Activated CD4-positive, alpha-beta memory T cell treated with anti-CD3 and anti-CD28 coated beads, Interleukin-2, amount 10 ng/mL, durations not matched to agents 7 days and 5 days (primary cell): ENCODE measurements around the gene ROCK2. TPM values are rescaled to one million over a fixed set of nuclear protein-coding genes. Genes with fewer than 3 reads are reported as not detected.

Source experiments
- CTCF ChIA-PET: fragments of 350-600 bp; sonication (Branson Sonifier 250); formaldehyde crosslinking; loops from one replicate; lab custom pipeline; 2021; ENCODE audit warnings: antibody characterized with exemption, inconsistent platforms; lab: Charles Lee
- POLR2A ChIA-PET: fragments of 350-600 bp; sonication (Branson Sonifier 250); formaldehyde crosslinking; loops from one replicate; lab custom pipeline; 2021; ENCODE audit warnings: antibody characterized with exemption; lab: Charles Lee
- DNase-seq: peaks from one replicate; pipeline ENCODE4 v3.0.0-alpha.2; 2020
- H3K27ac Mint-ChIP-seq: one replicate; pipeline ENCODE4 v1.8.0; 2021; ENCODE audit warnings: mild to moderate bottlenecking, mixed read lengths
- H3K27me3 Mint-ChIP-seq: one replicate; pipeline ENCODE4 v1.8.0; 2021; ENCODE audit warnings: mixed read lengths
- H3K36me3 Mint-ChIP-seq: one replicate; pipeline ENCODE4 v1.8.0; 2021; ENCODE audit warnings: low read depth, mixed read lengths
- H3K4me1 Mint-ChIP-seq: one replicate; pipeline ENCODE4 v1.8.0; 2021; ENCODE audit warnings: mixed read lengths
- H3K4me3 Mint-ChIP-seq: one replicate; pipeline ENCODE4 v1.8.0; 2021; ENCODE audit warnings: mild to moderate bottlenecking, mixed read lengths
- H3K9me3 Mint-ChIP-seq: one replicate; pipeline ENCODE4 v1.8.0; 2021; ENCODE audit warnings: mixed read lengths
- total RNA-seq, 2 experiments: library from RNA; stranded (reverse); gene quantifications; one replicate each; pipeline ENCODE4 v1.2.3, GENCODE V29; 2021

ROCK2 gene
- total RNA-seq, 2 experiments from 2014 or later, result 21.3 to 22.6 TPM

DNA sequence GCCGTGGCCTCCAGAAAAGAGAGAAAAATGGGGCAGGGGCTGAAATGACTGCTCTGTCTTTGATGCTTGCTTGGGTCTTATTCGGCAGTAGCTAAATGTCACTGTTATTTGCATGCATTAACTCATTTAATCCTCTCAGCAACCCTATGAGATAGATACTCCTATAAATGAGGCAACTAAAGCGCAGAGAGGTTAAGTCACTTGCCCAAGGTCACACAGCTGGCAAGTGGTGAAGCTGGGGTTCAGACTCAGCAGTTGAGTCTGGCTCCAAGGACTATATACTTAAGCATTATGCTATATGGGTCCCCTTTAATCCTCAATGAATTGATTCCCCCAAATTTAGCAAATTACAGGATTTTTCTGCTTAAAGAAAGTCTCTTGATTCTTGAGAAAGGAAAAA, 198.4 kb downstream of the ROCK2 start:
- CTCF ChIA-PET, result interaction anchor here (4.2 kb wide), 1 partner anchor 14 kb away, joined by 23 read pairs; a partner anchor contains a TSS
- no peak for DNase-seq

DNA sequence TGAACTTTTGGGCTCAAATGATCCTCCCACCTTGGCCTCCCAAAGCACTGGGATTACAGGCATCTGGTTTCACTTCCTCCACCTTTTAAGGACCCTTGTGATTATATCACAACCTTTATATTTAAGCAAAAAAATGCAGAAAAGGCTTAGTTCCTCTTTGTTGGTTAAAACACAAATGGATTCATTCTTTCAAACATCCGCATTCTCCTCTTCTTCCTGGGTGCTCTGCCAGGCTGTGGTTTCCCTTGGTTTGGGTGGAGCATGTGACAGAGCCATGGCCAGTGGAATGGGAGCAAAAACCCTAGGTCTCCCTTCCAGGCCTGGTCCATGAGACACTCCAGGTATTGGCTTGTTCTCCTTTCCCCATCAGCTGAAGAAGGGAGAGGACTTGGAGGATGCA, 199.1 kb downstream of the ROCK2 start:
- no peak for DNase-seq
- ChIA-PET CTCF (interaction anchor here (4.2 kb wide), 1 partner anchor 13 kb away, joined by 23 read pairs; a partner anchor contains a TSS), POLR2A (interaction anchor here (1.9 kb wide), 1 partner anchor 10 kb away, joined by 5 read pairs; the partner anchor contains the start of gene SLC66A3)
- Mint-ChIP-seq H3K27ac (no peak overlapping the region), H3K27me3 (peaks cover 14% of the 10 kb centered on the region), H3K36me3 (no peaks in the 10 kb centered on the region), H3K4me3 (no peak overlapping the region), H3K9me3 (no peaks in the 10 kb centered on the region), H3K4me1 (no peaks in the 10 kb centered on the region)

More for the DNA sequence above, 198.4 kb downstream of the ROCK2 start:
- Mint-ChIP-seq H3K4me1 (no peaks in the 10 kb centered on the region), H3K27ac (no peak overlapping the region), H3K4me3 (no peak overlapping the region), H3K27me3 (peaks cover 18% of the 10 kb centered on the region), H3K36me3 (no peaks in the 10 kb centered on the region), H3K9me3 (no peaks in the 10 kb centered on the region)
- POLR2A ChIA-PET, result interaction anchor here (1.3 to 1.9 kb wide), 2 partner anchors 9 to 15 kb away, joined by 3 to 5 read pairs; partner anchors contain the start of gene SLC66A3

DNA sequence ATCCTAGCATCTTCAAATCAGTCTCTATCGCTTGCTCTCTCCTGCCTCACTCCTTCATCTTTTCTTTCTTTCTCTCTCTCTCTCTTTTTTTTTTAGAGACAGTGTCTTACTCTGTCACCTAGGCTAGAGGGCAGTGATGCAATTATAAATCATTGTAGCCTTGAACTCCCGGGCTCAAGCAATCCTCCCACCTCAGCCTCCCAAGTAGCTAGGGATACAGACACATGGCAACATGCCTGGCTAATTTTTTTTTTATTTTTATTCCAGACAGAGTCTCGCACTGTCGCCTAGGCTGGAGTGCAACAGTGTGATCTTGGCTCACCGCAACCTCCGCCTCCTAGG, 199.7 kb downstream of the ROCK2 start:
- ChIA-PET POLR2A (no interaction called here), CTCF (interaction anchor here (0.9 to 4.2 kb wide), 3 partner anchors 12 to 305 kb away, joined by 3 to 23 read pairs (median 4); a partner anchor contains a TSS)
- H3K4me3 Mint-ChIP-seq, result no peak overlapping the region
- no peaks in the 10 kb centered on the region for H3K36me3 Mint-ChIP-seq
- no peak for DNase-seq
- no peak overlapping the region for H3K27ac Mint-ChIP-seq
- no peaks in the 10 kb centered on the region for H3K4me1 Mint-ChIP-seq
- H3K27me3 Mint-ChIP-seq, result peaks cover 14% of the 10 kb centered on the region
- no peaks in the 10 kb centered on the region for H3K9me3 Mint-ChIP-seq

DNA sequence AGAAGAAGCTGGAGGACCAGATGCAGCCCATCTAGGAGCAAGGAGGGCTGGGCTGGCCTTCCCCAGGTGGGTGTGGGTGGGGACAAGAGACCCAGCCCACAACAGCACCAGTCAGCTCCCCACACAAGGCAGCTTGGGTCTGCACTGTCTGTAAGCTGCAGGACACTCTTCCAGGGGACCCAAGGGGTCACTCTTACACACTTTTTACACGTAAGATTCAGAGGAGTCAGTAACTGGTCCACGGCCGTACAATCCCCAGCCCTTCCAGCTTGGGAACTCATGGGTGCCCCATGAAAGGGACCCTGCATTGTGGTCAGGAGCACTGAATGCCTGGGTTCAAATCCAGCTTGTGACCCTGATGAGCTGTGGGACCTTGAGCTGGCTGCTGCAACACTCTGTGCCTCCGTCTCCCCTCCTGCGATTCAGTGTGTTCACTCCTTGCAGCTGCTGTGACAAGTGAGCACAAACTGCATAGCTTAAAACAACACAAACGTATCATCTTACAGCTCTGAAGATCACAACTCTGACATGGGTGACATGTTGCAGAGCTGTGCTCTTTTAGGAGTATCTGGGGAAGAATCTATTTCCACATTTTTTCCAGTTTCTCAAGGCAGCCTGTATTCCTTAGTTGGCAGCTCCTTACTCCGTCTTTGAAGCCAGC, 200.2 kb downstream of the ROCK2 start:
- Mint-ChIP-seq H3K9me3 (no peaks in the 10 kb centered on the region), H3K27me3 (peaks cover 14% of the 10 kb centered on the region), H3K4me3 (no peak overlapping the region), H3K36me3 (no peaks in the 10 kb centered on the region), H3K27ac (no peak overlapping the region), H3K4me1 (no peaks in the 10 kb centered on the region)
- ChIA-PET POLR2A (interaction anchor here (1.4 to 1.5 kb wide), 2 partner anchors 11 to 15 kb away, joined by 3 to 5 read pairs; partner anchors contain the start of gene SLC66A3), CTCF (interaction anchor here (0.9 to 4.2 kb wide), 3 partner anchors 12 to 306 kb away, joined by 3 to 23 read pairs (median 4); a partner anchor contains a TSS)
- DNase-seq, result no peak

DNA sequence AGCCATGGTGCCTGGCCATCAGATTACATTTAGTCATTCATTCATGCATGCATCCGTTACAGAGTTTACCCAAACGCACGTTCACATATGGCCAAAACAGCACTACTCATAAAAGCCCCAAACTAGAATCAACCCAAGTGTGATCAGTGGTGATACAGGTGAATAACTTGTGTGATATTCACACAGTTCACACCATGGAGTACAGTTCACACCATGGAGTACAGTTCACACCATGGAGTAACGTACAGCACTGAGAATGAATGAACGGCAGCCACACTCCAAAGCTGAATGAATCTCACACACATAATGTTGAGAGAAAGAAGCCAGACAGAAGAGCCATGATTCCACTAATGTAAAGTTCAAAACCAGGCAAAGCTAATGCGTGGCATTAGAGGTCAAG, 201.4 kb downstream of the ROCK2 start:
- no peak for DNase-seq
- Mint-ChIP-seq H3K4me3 (no peak overlapping the region), H3K4me1 (no peaks in the 10 kb centered on the region), H3K9me3 (no peaks in the 10 kb centered on the region), H3K36me3 (no peaks in the 10 kb centered on the region), H3K27ac (no peak overlapping the region), H3K27me3 (peaks cover 14% of the 10 kb centered on the region)
- ChIA-PET CTCF (interaction anchor here (4.2 kb wide), 1 partner anchor 11 kb away, joined by 23 read pairs; a partner anchor contains a TSS), POLR2A (interaction anchor here (1.0 to 1.5 kb wide), 3 partner anchors 11 to 13 kb away, joined by 3 to 5 read pairs (median 3); partner anchors contain the start of gene SLC66A3)

DNA sequence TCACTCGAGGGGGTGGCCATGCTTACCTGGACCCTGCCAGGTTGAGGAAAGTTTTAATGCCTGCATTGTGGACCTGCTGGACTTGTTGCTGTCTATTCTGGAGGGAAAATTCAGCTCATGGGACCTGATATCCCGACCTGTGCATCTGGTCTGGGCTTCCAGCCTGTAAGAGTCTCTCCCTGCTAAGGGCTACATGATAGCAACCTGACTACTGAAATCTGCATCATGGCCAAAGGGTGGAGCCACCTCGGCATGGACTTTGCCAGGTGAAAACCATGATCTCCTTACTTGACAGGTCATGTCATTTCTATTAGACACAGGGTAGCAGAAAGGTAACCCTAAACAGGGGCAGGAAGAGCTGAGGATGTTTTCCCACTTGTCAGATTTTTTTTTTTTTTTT, 202.1 kb downstream of the ROCK2 start:
- Mint-ChIP-seq H3K27ac (no peak overlapping the region), H3K9me3 (no peaks in the 10 kb centered on the region), H3K4me1 (no peaks in the 10 kb centered on the region), H3K27me3 (peaks cover 16% of the 10 kb centered on the region), H3K36me3 (no peaks in the 10 kb centered on the region), H3K4me3 (no peak overlapping the region)
- ChIA-PET CTCF (interaction anchor here (4.2 kb wide), 1 partner anchor 10 kb away, joined by 23 read pairs; a partner anchor contains a TSS), POLR2A (no interaction called here)
- no peak for DNase-seq

DNA sequence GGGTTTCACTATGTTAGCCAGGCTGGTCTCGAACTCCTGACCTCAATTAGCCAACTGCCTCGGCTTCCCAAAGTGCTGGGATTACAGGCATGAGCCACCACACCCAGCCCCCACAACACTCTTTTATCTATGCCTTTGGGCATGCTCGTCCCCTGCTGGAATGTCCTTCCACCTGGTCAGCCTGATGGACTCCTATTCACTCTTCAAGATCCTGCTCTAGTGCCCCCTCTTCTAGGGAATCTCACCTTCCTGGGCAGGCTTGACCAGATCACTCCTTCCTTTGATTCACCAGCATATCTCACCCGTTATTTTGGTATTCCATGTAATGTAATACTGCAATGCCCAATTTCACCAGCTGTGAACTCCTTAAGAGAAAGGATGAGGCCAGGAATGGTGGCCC, 203.1 kb downstream of the ROCK2 start:
- POLR2A ChIA-PET, result no interaction called here
- H3K27me3 Mint-ChIP-seq, result peaks cover 21% of the 10 kb centered on the region
- H3K27ac Mint-ChIP-seq, result no peak overlapping the region
- H3K4me3 Mint-ChIP-seq, result no peak overlapping the region
- no peak for DNase-seq
- CTCF ChIA-PET, result no interaction called here
- no peaks in the 10 kb centered on the region for H3K36me3 Mint-ChIP-seq
- no peaks in the 10 kb centered on the region for H3K4me1 Mint-ChIP-seq
- no peaks in the 10 kb centered on the region for H3K9me3 Mint-ChIP-seq

DNA sequence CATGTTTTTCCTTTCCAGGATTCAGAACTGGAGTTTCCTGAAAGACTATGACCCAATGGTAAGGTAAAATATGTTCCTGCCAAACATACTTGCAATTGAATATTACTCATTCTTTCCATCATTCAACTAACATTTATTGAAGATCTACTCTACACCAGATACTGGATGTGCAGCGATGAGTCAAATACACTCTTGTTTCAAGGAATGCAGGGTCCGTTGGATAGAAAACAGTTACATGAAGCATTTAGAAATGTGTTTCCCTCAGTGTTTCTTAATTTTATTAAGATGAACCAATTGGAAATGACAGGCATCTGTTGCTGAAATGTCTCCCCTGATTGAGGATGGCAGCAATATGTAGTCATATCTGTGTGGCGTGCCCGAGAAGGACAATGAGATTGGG, 203.9 kb downstream of the ROCK2 start:
- ChIA-PET CTCF (no interaction called here), POLR2A (no interaction called here)
- Mint-ChIP-seq H3K27ac (no peak overlapping the region), H3K9me3 (no peaks in the 10 kb centered on the region), H3K4me1 (no peaks in the 10 kb centered on the region), H3K36me3 (no peaks in the 10 kb centered on the region), H3K4me3 (no peak overlapping the region), H3K27me3 (peaks cover 25% of the 10 kb centered on the region)
- no peak for DNase-seq

DNA sequence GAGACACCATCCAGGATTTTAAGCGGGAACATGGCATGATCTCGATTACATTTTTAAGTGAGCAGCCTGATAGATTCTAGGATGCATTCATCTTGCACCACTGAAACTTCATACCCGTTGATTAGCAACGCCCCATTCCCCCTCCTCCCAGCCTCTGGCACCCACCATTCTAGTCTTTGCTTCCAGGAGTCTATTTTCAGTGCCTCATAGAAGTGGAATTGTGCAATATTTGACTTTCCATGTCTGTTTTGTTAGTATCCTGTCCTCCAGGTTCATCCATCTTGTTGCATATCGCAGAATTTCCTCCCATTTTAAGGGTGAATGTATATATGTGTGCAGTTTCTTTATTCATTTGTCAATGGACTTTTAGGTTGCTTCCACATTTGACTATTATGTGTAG, 210.1 kb downstream of the ROCK2 start:
- ChIA-PET POLR2A (interaction anchor here (1.4 to 1.5 kb wide), 2 partner anchors 21 to 322 kb away, joined by 4 to 5 read pairs; partner anchors contain the start of genes PDIA6 and SLC66A3), CTCF (interaction anchor here (1.3 to 6.2 kb wide), 7 partner anchors 10 to 449 kb away, joined by 5 to 91 read pairs (median 23); no protein-coding TSS in a partner anchor)
- Mint-ChIP-seq H3K36me3 (no peaks in the 10 kb centered on the region), H3K9me3 (no peaks in the 10 kb centered on the region), H3K27me3 (peaks cover 20% of the 10 kb centered on the region), H3K27ac (no peak overlapping the region), H3K4me3 (no peak overlapping the region), H3K4me1 (peaks cover 31% of the 10 kb centered on the region)
- no peak for DNase-seq

DNA sequence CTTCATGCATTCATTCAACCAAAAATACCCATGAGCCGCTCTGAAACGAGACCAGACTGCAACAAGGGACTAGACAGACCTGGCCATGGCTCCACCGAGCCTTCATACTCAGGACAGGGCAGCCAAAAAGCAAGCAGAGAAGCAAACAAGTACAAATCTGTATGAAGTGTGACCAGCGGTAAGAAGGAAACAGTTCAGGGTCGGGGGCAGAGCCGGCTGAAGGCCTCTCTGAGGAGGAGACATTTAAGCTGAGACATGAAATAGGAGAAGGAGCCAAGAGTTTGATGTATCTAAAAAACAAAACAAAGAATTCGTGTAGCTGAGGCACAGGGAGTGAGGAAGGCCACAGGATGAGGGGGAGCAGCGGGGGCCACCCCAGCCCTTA, 210.5 kb downstream of the ROCK2 start:
- Mint-ChIP-seq H3K27ac (no peak overlapping the region), H3K27me3 (peaks cover 20% of the 10 kb centered on the region), H3K4me1 (peaks cover 31% of the 10 kb centered on the region), H3K4me3 (no peak overlapping the region), H3K9me3 (no peaks in the 10 kb centered on the region), H3K36me3 (no peaks in the 10 kb centered on the region)
- ChIA-PET POLR2A (interaction anchor here (1.4 to 2.7 kb wide), 4 partner anchors 18 to 322 kb away, joined by 4 to 14 read pairs (median 6); partner anchors contain the start of genes PDIA6 and SLC66A3), CTCF (interaction anchor here (1.0 to 6.2 kb wide), 13 partner anchors 10 to 449 kb away, joined by 5 to 91 read pairs (median 9); partner anchors contain the start of genes E2F6 and ROCK2)
- DNase-seq, result no peak

DNA sequence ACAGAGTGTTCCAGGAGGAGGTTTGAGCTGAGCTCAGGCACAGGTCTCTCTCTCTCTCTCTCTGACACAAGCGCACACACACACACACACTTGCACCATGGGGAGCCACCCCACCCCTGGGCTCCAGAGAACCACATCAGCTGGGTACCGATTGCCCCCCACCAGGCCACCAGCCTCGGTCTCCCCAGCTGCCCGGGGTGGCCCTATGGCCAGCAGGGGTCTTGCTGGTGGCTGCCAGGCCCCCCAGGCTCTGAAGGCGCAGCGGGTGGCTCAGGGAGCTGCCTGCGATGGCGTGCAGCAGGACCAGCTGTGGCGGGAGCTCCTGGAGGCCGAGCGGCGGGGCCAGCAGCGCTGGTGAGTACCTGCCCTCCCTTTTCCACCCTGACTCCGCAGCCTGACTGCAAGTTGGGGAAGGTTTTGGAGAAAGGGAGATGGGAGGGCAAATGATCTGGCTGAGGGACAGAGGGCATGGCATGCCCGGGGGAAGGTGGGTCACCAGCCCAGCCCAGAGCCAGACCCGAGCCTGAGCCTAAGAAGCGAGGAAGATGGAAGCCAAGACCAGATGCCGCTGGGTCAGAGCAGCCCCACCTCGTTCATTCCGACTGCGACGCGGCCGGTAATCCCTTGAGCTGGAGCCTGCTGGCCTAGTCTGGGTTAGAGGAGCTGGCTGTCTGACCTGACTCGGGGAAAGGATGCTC, 211.0 kb downstream of the ROCK2 start:
- H3K27me3 Mint-ChIP-seq, result peaks cover 21% of the 10 kb centered on the region
- H3K9me3 Mint-ChIP-seq, result no peaks in the 10 kb centered on the region
- H3K27ac Mint-ChIP-seq, result no peak overlapping the region
- H3K4me3 Mint-ChIP-seq, result peak overlapping the region; percentile 57
- H3K4me1 Mint-ChIP-seq, result peaks cover 32% of the 10 kb centered on the region
- ChIA-PET CTCF (interaction anchor here (0.6 to 6.2 kb wide), 47 partner anchors 9 to 829 kb away, joined by 3 to 91 read pairs (median 5); partner anchors contain the start of genes E2F6, ROCK2 and SLC66A3), POLR2A (interaction anchor here (0.8 to 2.9 kb wide), 8 partner anchors 19 to 620 kb away, joined by 4 to 14 read pairs (median 6); partner anchors contain the start of genes PDIA6, ROCK2 and SLC66A3)
- H3K36me3 Mint-ChIP-seq, result no peaks in the 10 kb centered on the region
- DNase-seq, result no peak

DNA sequence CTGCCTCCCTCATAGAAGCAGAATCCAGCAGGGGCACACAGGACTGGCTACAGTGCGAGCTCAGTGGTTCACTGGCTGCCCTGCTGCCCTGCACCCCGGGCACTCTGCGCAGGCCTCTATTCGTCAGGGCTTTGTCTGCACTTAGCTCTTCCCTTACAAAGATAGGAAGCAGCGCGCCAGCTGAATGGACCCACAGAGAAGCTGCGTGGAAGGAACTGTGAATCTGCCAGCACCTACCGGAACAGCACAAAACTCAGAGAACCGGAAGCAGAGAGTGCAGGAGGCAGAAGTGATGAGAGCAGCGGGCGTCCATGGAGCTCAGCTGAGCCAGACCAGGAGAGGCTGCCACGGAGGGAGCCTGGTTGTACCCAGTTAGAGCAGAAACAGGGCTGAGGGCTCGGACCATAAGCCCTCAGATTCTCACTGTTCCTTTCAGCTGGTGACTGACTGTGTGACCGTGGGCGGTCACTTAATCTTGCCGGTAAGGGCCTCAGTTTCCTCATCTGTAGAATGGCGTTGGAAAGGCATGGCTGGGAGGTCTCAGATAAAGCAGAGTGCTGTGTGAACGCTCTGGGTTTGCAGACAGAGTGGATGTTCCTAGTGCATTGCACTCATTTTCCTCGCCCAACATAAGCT, 212.3 kb downstream of the ROCK2 start:
- Mint-ChIP-seq H3K9me3 (no peaks in the 10 kb centered on the region), H3K4me3 (peak overlapping the region; percentile 57), H3K27me3 (peaks cover 20% of the 10 kb centered on the region), H3K36me3 (no peaks in the 10 kb centered on the region), H3K27ac (no peak overlapping the region), H3K4me1 (peaks cover 33% of the 10 kb centered on the region)
- DNase-seq, result no peak
- POLR2A ChIA-PET, result interaction anchor here (0.7 to 2.9 kb wide), 7 partner anchors 20 to 452 kb away, joined by 3 to 14 read pairs (median 7); partner anchors contain the start of genes E2F6, ROCK2 and SLC66A3
- CTCF ChIA-PET, result interaction anchor here (0.7 to 6.2 kb wide), 39 partner anchors 8 to 455 kb away, joined by 3 to 91 read pairs (median 5); partner anchors contain the start of genes E2F6, ROCK2 and SLC66A3
